ES-I3 (cell line): Measurements from ENCODE around the gene NEIL1.

Source experiments
- H3K36me3 ChIP-seq: 2 replicates; pipeline ENCODE4 v1.6.1; 2013; ENCODE audit warnings: mild to moderate bottlenecking, low read length, control low read depth, moderate library complexity; ENCODE audit not compliant: insufficient read depth
- H3K4me1 ChIP-seq: 2 replicates; pipeline ENCODE4 v1.6.1; 2013; ENCODE audit warnings: mild to moderate bottlenecking, control low read depth, low read length; ENCODE audit not compliant: insufficient read depth
- H3K9ac ChIP-seq: 2 replicates; pipeline ENCODE4 v1.6.1; 2013; ENCODE audit warnings: low read depth, mild to moderate bottlenecking, low read length, moderate library complexity
- H3K9me3 ChIP-seq: 2 replicates; pipeline ENCODE4 v1.6.1; 2013; ENCODE audit warnings: mild to moderate bottlenecking, low read length, moderate library complexity; ENCODE audit not compliant: control insufficient read depth, insufficient read depth

The NEIL1 gene

GRCh38 chr15:75357976-75358673, 11.3 kb downstream of the NEIL1 start:
- no peak overlapping the region for H3K9ac ChIP-seq
- peaks cover 2% of the 10 kb centered on the region; the same call in 1 of the 2 replicates for H3K36me3 ChIP-seq
- H3K4me1 ChIP-seq = no peaks in the 10 kb centered on the region
- no peaks in the 10 kb centered on the region for H3K9me3 ChIP-seq

DNA sequence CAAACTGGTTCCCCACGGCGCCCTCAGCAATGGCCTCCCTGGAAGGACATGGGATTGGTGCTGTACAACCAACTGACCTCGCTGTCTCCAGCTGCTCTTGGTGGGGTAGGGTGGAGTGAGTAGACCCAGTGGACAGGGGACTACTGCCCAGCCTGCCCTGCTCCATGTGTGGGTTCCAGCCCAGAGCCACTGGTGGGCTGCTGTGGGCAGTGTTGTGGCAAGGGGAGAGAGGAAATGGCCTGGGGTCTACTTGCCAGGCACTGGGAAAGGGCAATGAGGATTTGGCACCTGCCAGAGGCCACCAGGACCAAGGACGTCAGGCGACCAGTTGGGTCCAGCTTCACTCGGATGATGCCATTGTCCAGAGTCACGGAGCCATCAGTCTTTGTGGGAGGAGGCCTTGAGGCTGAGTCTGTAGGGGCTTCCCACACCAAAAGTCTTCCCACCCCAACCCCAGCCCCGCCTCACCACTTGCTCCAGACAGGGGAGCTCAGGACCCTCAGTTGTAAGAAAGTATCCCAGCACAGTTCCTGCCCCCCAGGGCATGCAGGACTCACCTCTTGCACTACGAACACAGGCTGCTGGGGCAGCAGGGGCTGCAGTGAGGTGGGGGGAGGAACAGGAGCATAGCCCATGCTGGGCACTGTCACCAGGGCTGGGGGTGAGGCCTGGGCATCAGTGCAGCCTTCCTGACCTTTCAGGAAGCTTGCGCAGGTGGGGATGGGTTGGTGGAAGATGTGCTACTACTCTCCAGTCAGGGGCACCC, 12.1 kb downstream of the NEIL1 start:
- Histone ChIP-seq H3K9me3 (no peaks in the 10 kb centered on the region), H3K36me3 (peaks cover 2% of the 10 kb centered on the region; the same call in 1 of the 2 replicates), H3K4me1 (no peaks in the 10 kb centered on the region), H3K9ac (no peak overlapping the region)

- Histone ChIP-seq H3K9me3 (no peaks in the 10 kb centered on the region), H3K36me3 (peaks cover 2% of the 10 kb centered on the region; the same call in 1 of the 2 replicates), H3K9ac (no peak overlapping the region), H3K4me1 (no peaks in the 10 kb centered on the region)
Measured at GRCh38 chr15:75359537-75360250, 12.9 kb downstream of the NEIL1 start.

DNA sequence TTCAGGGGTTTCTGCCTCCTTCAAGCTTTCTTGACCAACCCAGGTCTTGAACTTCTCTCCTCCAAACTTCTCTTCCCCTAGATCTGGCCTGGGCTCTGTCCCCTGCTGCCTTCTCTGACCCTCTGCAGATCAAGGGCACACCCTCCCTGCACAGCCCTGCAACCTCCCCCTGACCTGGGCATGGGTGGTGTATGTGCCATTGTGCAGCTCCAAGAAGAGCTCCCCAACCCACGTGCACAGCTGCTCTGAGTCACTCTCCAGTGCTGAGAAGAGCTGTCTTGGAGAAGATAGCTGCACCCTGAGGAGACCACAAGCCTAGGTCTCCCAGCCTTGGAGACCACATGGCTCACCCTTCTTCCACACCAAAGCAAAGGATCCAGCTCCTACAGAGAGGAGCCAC, 13.6 kb downstream of the NEIL1 start:
- Histone ChIP-seq H3K9me3 (no peaks in the 10 kb centered on the region), H3K36me3 (peaks cover 5% of the 10 kb centered on the region; the same call in 1 of the 2 replicates), H3K4me1 (no peaks in the 10 kb centered on the region), H3K9ac (no peak overlapping the region)

- H3K9me3 ChIP-seq = no peaks in the 10 kb centered on the region
- H3K9ac ChIP-seq = no peak overlapping the region
- peaks cover 5% of the 10 kb centered on the region; the same call in 1 of the 2 replicates for H3K36me3 ChIP-seq
- H3K4me1 ChIP-seq = no peaks in the 10 kb centered on the region
Measured at GRCh38 chr15:75360856-75361255, 14.0 kb downstream of the NEIL1 start.

- Histone ChIP-seq H3K36me3 (peaks cover 7% of the 10 kb centered on the region; the same call in 1 of the 2 replicates), H3K4me1 (no peaks in the 10 kb centered on the region), H3K9ac (no peak overlapping the region), H3K9me3 (no peaks in the 10 kb centered on the region)
Measured at GRCh38 chr15:75361361-75361988, 14.6 kb downstream of the NEIL1 start.

- Histone ChIP-seq H3K36me3 (peaks cover 7% of the 10 kb centered on the region; the same call in 1 of the 2 replicates), H3K4me1 (no peaks in the 10 kb centered on the region), H3K9ac (no peak overlapping the region), H3K9me3 (no peaks in the 10 kb centered on the region)
Measured at GRCh38 chr15:75361989-75362641, 15.3 kb downstream of the NEIL1 start.

DNA sequence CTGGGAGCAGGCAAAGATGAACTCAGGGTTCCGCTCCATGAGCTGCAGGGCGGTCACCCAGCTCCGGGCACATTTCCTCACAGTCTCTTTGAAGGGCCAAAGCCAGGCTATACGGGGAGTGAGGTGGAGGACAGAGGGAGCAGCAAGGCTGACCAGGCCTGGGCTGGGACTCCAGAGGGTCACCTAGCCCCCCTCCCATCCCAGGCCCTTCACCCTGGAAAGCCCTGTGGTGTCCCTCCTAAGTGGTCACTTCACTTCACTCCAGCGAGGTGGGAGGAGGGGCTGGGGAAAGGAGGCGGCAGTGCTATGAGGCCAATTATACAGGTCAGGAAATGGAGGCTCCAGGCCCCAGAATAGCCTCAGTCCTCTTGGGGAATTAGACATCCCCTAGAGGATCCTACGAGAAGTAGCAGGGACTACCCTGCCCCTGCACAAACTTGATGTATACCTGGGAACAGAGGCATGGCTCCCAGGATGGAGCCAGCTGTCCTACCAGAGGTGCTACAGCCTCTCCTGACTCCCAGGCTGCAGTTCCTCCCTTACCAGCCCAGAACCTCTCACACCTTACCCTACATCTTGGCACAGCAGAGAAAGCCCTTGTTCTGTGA, 15.9 kb downstream of the NEIL1 start:
- peaks cover 7% of the 10 kb centered on the region; the same call in 1 of the 2 replicates for H3K36me3 ChIP-seq
- no peaks in the 10 kb centered on the region for H3K4me1 ChIP-seq
- H3K9ac ChIP-seq = no peak overlapping the region
- no peaks in the 10 kb centered on the region for H3K9me3 ChIP-seq

- no peaks in the 10 kb centered on the region for H3K9me3 ChIP-seq
- H3K9ac ChIP-seq = no peak overlapping the region
- H3K36me3 ChIP-seq = peaks cover 7% of the 10 kb centered on the region; the same call in 1 of the 2 replicates
- no peaks in the 10 kb centered on the region for H3K4me1 ChIP-seq
Measured at GRCh38 chr15:75363786-75364185, 16.9 kb downstream of the NEIL1 start.

DNA sequence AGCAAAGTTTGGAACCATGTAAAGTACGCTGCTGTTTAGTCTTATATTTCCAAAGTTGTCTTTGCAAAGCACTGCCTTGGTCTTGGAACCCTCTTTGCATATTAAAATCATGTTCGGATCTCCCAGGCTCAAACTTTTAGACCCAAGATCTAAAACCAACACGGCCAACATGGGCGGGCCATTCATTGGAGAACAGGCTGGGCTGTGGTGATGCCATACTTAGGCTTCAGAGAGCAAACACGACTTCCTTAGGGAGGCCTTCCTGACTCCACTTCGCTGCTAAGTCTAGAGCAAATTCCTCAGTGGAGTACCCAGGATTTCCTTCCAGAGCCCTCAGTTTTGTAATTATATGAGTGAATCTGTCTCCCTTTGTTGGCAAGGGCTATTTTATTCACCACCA, 18.0 kb downstream of the NEIL1 start:
- Histone ChIP-seq H3K9me3 (no peaks in the 10 kb centered on the region), H3K36me3 (peaks cover 5% of the 10 kb centered on the region; the same call in 1 of the 2 replicates), H3K4me1 (no peaks in the 10 kb centered on the region), H3K9ac (no peak overlapping the region)

DNA sequence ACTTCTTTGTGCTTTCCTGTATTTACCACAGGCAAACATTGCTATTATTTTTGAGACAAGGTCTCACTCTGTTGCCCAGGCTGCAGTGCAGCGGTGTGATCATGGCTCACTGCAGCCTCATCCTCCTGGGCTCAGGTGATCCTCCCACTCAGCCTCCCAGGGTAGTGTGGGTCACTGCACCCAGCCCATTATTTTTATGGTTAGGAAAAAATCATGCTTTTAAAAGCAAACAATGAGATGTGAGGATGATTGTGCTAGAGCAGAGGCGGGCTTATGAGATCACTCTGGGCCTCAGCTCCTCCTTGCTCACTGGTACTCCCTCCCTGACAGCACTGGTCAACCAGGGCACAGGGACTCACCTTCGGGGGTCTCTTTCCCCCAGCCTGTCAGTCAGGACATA, 19.3 kb downstream of the NEIL1 start:
- Histone ChIP-seq H3K9me3 (no peaks in the 10 kb centered on the region), H3K9ac (no peak overlapping the region), H3K4me1 (no peaks in the 10 kb centered on the region), H3K36me3 (peaks cover 7% of the 10 kb centered on the region; the same call in 1 of the 2 replicates)

- no peaks in the 10 kb centered on the region for H3K9me3 ChIP-seq
- H3K9ac ChIP-seq = no peak overlapping the region
- H3K36me3 ChIP-seq = peaks cover 13% of the 10 kb centered on the region; the same call in 1 of the 2 replicates
- H3K4me1 ChIP-seq = no peaks in the 10 kb centered on the region
Measured at GRCh38 chr15:75367006-75367405, 20.2 kb downstream of the NEIL1 start.

GRCh38 chr15:75367406-75367912, 20.6 kb downstream of the NEIL1 start:
- peaks cover 13% of the 10 kb centered on the region; the same call in 1 of the 2 replicates for H3K36me3 ChIP-seq

More at GRCh38 chr15:75367406-75367912, 20.6 kb downstream of the NEIL1 start:
- Histone ChIP-seq H3K9ac (peak overlapping the region; percentile 83; the same call in 1 of the 2 replicates), H3K9me3 (no peaks in the 10 kb centered on the region), H3K4me1 (no peaks in the 10 kb centered on the region)
